Stimulated activated naive CD4-positive, alpha-beta T cell treated with Interleukin-2 at 50 U/mL for 16 hours (primary cell): ENCODE data around the gene SDK1.

Experiments
- DNase-seq: peaks from one replicate; lab custom pipeline; 2025; lab: John Stamatoyannopoulos, UW

SDK1 gene

DNA sequence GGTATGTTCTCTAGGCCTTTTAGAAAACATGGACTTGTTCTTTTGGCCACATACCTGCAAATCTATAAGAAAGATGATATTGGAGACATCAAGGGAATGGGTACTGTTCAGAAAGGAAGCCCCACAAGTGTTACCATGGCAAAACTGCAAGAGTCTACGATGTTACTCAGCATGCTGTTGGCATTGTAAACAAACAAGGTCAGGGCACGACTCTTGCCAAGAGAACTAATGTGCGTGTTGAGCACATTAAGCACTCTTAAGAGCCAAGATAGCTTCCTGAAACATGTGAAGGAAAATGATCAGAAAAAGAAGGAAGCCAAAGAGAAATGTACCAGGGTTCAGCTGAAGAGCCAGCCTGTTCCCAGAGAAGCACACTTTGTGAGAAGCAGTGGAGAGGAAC lies 37.1 kb downstream of the SDK1 start:
- no peak for DNase-seq

DNA sequence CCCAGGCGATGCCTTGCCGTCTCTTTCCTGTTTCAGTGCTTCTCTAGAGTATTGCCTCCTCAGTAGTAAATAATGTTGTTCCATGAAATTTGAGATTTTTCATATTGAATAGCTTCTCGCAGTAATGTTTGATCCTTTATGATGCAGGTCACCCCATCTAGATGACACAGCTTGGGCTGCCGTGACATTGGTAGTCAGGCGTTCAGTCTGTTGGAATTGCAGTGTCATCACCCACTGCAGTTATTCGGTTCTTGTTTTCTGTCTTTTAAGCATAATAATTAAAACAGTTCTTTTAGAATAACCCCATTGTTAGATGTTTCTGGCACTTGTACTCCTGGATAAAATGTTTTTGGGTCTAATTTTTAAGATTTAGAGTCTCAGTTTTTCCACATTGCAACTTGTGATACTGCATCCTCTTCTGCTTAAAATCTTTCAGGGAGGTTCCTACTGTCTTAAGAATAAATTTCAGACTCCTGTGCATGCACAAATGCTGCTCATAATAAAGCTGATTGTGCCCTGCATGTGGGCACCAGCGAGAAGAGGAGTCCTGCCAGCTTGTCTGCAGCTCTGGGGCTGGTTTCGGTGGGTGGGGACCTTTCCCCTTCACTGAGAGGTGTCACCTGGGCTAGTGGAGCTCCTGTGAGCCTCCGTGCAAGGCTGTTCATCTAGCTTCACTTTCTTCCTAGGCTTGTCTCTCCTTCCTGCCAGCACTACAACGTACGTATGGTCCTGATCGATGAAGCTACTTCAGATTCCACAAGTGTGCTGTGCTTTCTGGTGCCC lies 44.8 kb downstream of the SDK1 start:
- no peak for DNase-seq

DNA sequence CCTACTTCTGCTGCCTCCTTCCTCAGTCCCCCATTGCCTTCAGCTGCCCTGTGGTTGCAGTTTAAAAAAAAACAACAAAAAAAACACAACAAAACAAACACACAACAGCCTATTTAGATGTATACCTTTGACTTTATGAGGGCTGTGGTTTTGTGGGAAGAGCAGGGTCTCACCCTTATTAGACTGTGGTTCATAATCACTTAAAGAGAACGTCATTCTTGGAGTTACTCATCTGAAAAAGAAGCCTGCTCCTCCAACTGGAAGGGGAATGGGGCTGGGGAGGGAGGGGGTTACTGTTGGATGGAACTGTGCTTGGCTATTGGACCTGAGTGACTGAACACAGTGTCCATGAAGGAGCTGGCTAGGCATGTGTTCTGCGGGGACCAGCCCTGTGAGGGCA lies 48.1 kb downstream of the SDK1 start:
- no peak for DNase-seq

DNA sequence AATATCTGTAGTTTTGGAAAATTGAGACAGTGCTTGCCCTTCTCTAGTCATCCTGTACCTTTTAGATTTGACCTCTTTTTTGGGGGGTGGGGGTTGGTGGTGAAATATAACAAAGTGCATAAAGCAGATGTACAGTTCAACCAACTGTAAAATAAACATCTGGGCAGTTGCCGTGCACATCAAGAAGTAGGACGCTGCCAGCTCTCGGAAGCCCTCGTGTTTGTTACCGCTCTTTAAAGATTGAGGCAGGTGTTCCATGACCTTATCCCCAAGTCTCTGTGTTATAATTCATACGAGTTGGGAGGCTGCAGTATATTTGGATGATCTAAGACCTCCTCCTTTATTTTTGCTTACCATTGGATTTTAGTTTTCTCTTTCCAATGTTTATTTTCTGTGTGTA lies 55.1 kb downstream of the SDK1 start:
- DNase-seq: no peak

DNA sequence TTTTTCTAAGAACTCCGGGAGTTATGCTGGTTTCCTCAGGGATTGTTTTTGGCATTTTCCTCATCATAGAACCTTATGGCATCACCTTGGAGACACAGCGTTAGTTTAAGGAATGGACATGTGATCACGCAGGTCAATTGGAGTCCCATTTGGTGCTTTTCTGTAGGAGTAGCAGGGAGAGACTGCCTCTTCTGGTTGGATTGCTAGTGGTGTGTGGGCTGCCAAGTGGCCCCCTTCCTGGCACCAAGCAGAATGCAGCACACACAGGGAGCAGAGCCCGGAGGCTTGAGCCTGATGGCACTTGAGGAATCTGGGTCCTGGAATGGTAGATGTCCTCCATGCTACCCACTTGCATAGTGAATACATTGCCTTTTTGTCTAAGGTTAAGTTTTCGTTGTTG lies 57.9 kb downstream of the SDK1 start:
- no peak for DNase-seq

DNA sequence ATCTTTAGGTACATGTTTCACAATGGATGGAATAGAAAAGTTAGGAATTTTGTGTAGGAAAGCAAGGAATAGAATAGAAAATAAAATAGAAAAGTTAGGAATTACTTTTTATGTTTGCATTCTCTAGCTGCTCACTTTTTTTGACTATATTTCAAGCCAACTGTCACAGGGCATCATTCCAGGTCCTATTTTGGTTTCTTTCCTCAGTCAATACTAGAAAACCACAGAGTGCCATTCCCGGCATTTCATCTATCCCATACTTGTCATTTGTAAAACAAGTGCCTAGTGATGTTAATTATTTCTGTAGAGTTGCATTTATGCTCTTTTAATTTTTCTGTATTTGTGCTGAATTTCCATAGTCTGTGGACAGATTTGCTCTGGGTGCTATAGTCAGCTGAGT lies 66.2 kb downstream of the SDK1 start:
- no peak for DNase-seq

DNA sequence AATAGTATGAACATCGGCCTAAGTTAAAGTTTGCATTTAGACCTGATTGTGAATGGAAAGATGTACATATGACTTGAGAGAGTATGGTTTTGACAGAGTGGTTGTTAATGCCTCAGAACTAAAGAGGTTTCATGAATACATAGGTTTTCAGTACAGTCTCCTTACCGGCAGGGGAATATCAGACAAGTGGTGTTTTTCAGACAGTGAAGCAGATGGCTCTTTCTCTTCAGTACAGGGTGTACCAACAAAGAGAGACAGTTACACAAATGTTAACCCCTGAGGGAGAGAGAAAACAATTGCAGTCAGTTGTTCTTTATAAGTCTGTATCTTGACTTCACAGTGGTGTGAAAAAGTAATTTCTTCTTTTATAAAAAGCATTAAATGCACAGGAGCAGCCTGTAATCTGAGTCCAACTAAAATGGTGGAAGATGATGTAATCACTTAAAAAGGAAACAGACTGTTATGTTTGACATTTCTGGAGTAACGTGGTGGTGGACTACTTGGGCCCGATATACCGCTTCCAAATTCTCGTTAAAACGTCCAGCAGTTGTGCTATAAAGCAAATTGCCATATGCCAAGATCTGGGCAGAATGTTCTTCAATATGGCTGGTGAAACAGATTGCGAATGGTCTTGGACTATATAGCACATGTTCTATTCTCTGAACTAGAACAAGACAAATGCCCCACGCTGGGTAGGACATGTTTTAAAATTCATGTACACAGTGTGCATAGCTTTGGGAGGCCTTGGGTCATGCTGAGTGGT lies 69.2 kb downstream of the SDK1 start:
- DNase-seq: no peak

DNA sequence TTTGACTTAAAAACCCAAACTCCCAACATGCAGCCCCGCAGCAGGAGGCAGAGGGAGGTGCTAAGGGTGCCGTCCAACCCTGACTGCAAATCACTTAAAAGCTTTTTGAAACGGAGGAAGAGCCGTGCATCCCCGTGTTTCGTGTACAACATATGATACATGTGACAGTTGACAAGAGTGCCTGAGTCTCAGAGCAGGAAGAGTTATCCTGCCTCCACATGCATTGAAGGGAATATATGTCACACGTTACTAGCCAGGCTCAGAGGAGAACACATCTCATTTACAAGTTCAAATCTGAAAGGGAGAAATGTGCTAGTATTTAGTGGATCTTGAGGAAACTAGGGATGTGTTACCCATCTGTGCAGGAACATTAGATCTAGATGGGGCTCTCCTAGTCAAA lies 69.9 kb downstream of the SDK1 start:
- no peak for DNase-seq

DNA sequence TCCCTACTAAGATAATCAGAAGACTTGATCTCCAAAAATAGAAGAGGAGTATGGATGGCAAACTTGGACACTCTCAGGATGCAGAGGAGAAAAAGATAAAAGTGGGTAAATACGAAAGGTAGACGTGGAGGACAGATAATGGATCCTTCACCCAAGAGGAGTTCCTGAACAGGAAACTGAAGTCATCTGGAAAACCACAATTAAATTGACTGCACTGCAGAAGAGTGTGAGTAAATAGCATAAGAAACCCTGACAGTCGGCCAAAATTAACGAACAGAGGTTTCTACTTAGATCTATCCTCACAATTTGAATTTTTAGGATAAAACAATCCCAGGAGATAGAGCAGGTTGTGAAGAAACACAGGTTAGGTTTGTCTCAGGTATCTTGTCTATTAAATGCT lies 70.5 kb downstream of the SDK1 start:
- no peak for DNase-seq

DNA sequence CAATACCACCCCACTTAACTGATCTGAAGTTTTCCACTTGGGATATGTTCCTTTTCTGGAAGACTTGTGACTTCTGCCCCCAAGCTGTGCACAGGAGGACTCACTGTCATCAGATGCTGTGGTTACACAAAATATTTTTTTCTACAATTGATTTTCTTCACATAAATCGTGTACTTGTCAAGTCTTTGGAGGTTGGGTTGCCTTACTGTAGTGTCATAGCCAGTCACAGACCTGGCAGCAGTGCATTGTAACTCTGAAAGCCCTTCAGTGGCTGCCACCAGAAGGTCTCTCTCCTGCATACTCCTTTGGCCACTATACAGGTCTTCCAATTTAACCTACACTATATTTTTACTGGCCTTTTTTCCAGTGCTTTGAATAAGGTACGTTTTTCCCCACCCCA lies 73.2 kb downstream of the SDK1 start:
- no peak for DNase-seq

DNA sequence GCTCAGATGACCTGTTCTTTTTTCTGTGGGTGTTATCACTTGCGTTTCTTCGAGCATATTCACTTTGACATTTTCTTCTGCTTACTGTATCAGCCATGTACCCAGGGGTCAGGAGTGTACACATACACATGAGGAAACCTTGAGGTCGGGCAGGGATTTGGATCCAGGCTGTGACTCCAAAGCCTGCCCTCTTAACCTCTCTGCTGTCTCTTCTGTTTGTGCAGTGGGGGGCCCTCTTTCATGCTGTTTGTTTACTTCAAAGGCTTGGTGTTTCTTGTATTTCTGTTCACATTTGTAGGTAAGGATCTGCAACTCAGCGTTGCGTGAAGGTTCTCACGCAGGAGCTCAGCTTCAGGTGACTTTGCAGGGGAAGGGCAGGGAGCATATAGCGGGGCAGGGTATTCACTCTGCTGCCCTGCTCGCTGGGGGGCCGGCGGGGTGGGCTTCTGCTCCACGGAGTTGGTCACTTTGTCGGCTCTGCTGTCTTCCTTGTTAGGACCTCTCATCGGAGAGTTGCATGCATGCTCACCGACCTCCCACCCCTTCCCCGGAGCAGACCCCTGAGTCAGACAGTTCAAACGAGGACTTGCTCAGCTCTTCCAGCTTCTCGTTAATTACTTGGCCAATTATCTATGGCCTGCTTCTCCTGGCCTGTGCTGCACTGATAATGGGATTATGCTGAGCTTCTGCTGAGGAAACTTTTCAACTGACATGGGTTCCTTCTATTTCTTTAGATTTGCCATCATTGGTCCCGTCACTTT lies 77.5 kb downstream of the SDK1 start:
- DNase-seq: no peak

DNA sequence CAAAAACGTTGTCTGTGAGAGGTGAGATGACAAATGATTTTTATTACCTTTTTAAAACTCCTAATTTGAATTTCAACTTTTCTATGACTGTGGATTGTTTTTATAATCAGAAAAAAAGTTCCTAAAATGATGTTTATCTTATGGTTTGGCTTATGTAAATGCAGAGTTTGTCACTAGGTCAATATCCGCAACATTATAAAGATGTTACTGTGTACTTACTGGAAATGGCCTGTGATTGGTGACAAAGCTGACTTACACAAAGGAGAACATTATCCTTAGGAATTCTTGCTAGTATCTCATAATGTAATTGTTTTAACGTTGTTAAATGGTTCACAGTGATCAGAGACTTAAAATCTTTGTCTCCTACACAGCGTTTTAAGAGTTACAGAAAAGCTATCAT lies 79.0 kb downstream of the SDK1 start:
- no peak for DNase-seq

DNA sequence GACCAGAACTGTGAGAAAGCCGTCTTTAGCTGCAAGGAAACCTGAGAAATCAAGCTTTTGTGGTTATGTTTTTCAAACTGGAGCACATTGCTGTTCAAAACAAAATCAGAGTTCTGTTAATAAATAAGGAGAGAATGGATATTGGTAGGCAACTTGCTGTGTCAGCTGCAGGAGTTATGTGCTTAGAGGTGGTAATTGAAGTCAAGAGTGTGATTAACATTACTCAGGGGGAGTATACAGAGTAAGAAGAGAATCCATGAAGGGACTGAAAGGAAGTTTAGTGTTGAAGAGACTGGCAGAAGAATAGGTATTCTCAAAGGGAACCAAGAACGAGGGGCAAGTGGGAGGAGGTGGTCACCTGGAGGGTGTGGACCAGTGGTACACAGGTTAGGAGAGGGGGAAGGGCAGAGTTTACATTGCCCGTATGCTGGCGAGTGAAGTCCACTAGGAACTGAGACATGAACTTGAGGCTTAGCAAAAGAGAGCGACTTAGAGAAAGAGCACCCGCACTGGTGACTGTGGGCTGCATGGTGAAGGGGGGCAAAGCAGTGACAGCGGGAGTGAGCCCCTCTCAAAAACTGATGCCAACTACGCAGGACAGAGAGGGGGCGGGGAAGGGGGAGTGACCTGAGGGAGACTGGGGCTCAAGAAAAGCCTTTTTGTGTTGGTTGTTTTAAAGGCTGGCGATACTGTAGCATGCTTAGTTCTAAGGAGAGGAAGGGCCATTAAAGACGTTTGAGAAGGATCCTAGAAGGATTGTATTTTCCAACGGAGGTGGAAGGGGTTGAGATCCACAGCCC lies 80.0 kb downstream of the SDK1 start:
- DNase-seq: no peak

DNA sequence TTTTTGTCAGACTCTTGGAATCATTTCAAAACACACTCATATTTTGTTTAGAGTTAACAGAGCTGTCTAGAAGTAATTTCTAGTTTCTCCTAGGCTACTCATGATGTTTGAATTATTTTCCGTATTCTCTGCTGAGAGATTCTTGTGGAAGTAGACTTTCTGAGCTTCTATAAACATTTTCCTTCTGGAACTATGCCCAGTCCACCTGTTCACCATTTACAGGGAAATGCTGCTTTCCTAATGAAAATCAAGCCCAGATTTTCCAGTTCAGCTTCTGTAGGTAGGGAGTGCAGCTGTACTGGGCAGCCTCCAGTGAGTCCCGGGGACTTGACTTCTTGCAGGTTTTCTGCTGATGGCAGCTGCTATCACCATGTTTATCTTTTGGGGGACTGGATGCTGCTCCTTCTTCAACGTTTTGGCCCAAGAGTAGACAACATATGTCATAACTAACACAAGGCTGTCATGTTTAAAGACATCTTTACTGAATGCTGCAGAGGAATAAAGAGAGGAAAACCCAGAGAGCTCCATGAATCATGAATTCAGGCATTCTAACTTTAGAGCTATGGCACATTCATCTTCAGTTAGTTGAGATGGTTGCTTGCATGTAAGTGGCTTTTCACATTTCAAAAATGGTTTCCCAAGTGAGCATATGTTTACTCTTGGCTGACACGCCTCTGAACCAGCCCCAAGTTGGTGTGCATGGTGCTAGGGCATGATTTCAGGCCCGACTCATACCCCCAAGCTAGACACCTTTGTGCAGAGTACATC lies 85.6 kb downstream of the SDK1 start:
- no peak for DNase-seq

DNA sequence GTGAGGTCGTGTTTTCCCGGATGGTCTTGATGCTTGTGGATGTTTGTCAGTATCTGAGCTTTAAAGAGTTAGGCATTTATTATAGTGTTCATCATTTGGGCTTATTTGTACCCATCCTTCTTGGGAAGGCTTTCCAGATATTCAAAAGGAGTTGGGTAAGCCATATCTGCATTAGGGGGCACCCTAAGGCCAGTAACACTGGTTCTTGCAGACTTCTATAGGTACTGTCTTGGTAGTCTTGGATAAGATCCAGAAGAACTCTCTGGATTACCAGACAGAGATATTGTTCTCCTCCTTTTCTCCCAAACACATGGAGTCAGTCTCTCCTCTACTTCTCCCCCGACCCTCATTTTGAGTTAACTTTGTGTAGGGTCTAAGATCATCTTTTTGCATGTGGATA lies 92.8 kb downstream of the SDK1 start:
- no peak for DNase-seq

DNA sequence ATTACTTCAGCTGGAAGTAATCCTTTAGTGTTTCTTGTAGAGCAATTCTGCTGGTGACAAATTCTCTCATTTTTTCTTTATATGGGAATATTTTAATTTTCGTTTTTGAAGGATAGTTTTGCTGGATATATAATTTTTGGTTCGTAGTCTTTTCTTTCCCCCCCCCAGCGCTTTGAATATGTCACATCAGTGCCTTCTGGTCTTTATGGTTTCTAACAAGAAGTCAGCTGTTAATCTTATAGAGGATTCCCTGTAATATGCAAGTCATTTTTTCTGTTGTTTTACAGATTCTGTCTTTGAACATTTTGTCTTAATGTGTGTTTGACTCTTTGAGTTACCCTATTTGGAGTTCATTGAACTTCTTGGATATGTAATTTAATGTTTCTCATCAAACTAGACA lies 96.3 kb downstream of the SDK1 start:
- DNase-seq: no peak

DNA sequence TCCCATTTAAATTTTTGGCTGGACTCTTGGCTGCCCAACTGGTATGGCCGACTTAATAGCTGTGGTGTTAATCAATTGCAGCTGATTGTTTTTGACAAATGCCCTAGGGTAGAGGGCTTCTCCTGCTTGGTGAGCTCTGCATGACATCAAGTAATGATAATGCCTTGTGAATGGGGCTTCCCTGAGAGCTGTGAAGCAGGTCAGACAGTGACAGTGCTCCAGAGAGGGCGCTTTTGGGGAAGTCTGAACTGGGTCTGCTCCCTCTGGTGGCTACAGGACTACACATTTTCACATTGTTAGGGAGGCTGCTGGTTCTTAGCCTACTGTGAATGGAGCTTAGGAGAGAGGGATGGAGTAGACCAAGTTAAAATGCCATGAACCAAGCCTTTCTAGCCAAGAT lies 98.8 kb downstream of the SDK1 start:
- no peak for DNase-seq

DNA sequence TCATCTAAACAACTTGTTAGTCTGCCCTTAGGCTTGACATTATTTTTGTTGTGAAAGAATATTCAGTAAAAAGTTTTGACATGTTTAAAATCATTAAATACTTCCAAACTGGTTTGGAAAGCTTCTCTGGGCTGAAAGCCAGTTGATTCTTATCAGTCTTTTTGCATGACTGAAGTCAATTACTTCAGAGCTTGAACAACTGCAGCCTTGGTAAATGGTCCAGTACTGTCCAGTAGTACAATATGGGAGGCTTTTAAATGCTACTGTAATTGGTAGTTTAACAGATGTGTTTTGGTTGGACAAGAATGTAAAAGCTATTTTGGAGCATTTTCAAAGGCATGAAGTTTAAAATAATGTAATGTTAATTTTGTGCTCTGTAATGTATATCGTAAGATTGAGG lies 103.4 kb downstream of the SDK1 start:
- DNase-seq: no peak

DNA sequence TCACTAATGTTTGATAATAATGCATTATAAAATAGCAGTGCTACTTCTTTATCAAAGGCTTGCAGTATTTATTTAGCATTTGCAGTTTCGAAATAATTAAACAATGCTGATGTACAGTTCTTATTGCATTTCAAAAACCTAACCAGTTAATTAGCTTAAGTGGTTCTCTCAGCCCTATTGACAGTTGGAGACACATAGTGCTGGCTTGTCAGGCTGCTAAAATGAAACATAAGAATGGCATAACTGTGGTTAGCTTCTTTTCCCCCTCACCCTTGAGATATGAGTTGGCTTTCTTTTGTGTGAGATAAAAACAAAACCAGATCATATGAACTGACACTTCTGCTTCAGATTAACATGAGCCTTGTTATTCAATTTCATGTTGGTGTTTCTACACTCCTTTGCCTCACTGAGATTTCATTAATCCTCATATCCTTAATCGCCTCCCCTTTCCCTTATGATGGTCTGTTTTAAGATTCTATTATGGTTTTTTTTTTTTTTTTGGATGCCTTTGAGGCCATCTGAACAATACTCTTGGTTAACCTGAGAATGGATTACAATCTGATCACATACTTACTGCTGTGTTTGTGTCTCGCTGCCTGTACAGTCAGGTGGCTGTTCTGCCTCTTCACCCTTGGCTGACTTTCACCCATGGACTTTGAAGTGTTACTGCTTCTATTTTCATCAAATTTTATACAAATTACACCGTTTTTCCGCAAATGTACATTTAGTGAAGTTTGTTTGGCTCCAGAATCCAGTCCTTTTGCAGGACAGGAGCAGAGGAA lies 108.0 kb downstream of the SDK1 start:
- DNase-seq: no peak

DNA sequence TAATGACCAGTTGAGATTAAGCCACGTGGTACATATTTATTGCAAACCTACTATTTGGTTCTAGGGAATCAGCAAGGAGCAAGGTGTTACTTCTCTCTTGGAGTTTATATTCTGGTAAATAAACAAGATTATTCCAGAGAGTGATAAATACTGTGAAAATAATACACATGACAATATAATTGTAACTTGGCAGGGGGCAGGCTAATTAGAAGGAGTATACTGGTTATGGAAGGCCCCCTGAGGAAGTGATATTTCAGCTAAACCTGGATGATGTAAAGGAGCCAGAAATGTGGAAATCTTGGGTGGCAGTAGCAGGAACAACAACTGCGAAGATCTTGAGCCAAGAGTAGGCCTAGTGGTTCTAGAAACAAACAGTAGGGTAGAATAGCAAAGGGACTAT lies 111.8 kb downstream of the SDK1 start:
- DNase-seq: no peak

DNA sequence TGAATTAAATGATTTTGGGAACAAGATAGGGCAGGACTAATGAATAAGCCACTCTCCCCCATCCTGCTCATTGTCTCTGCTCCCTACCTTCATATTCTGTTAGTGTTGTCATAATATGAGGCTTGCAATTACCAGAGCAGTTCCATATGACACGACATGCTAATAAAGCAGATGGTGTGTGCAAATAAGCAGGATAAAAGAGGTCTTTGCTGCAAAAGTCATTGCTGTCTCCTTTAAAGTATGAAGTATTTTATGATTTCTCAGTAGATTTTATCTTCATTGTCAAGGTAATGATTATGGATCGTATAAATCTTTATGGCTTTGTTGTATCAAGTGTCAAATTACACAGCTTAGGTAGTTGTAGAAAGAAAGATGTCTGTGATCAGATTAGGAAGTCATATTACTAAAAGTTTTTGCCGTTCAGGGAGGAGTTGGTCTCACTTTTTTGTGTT lies 114.8 kb downstream of the SDK1 start:
- DNase-seq: no peak
